CD14-positive monocyte (primary cell): Measurements from ENCODE around the gene APC. TPM values are rescaled to one million over a fixed set of nuclear protein-coding genes. Genes with fewer than 3 reads are reported as not detected.
A peak's percentile ranks its signal among the peaks of the same experiment; 100 is the strongest.

Source experiments
- DNase-seq, 3 donors: peaks; one replicate each; pipeline ENCODE4 v3.0.0-alpha.2; 2011 to 2022
- H2AFZ ChIP-seq: 2 replicates; pipeline ENCODE4 v1.6.0; 2012; ENCODE audit warnings: mild to moderate bottlenecking, low read depth, low read length, inconsistent platforms; ENCODE audit not compliant: insufficient read depth, poor library complexity, severe bottlenecking
- H3K27ac ChIP-seq, 2 donors: 1 replicate in 1 of 2; 2 replicates in 1 of 2; pipeline ENCODE4 v1.5.1; 2012 to 2013; ENCODE audit warnings: low read length in 2 of 2, control low read depth in 1 of 2, inconsistent platforms in 1 of 2, low read depth in 1 of 2, mild to moderate bottlenecking in 1 of 2
- H3K27me3 ChIP-seq, 2 donors: one replicate each; pipeline versions ENCODE4 v1.6.0 to v1.6.1; 2011 to 2013; ENCODE audit warnings: low read length in 2 of 2; ENCODE audit not compliant: control insufficient read depth in 2 of 2, insufficient read depth in 2 of 2
- H3K36me3 ChIP-seq, 2 donors: replicated peaks in 1 of 2; 1 replicate in 1 of 2; 2 replicates in 1 of 2; pipeline versions ENCODE4 v1.5.1 to v1.6.1; 2012 to 2013; ENCODE audit warnings: low read length in 2 of 2, control low read depth in 1 of 2, inconsistent platforms in 1 of 2, mild to moderate bottlenecking in 1 of 2; ENCODE audit not compliant: insufficient read depth in 2 of 2, control insufficient read depth in 1 of 2
- H3K4me1 ChIP-seq, 2 donors: 1 replicate in 1 of 2; 2 replicates in 1 of 2; pipeline versions ENCODE4 v1.5.1 to v1.6.1; 2012 to 2013; ENCODE audit warnings: low read length in 2 of 2, control low read depth in 1 of 2, inconsistent platforms in 1 of 2, mild to moderate bottlenecking in 1 of 2, moderate library complexity in 1 of 2; ENCODE audit not compliant: insufficient read depth in 2 of 2, control insufficient read depth in 1 of 2
- H3K4me2 ChIP-seq: replicated peaks from 2 replicates; pipeline ENCODE3; 2012; ENCODE audit warnings: low read length, moderate library complexity, mild to moderate bottlenecking; ENCODE audit not compliant: poor library complexity, severe bottlenecking; ENCODE audit errors: extremely low read depth
- H3K4me3 ChIP-seq, 3 experiments: fragments of 200-600 bp in 1 of 3; sonication (generic) in 1 of 3; replicated peaks in 1 of 3; 1 replicate in 2 of 3; 2 replicates in 1 of 3; pipeline ENCODE4 v1.5.1; 2011 to 2013; ENCODE audit warnings: low read length in 3 of 3, mild to moderate bottlenecking in 3 of 3, control low read depth in 2 of 3, low read depth in 2 of 3, inconsistent platforms in 1 of 3, moderate library complexity in 1 of 3
- H3K79me2 ChIP-seq: 2 replicates; pipeline ENCODE4 v1.6.0; 2012; ENCODE audit warnings: mild to moderate bottlenecking, control low read depth, inconsistent platforms, low read length, moderate library complexity; ENCODE audit not compliant: insufficient read depth
- H3K9ac ChIP-seq: 2 replicates; pipeline ENCODE4 v1.6.0; 2017; ENCODE audit warnings: low read length, mild to moderate bottlenecking; ENCODE audit not compliant: insufficient read depth, poor library complexity, severe bottlenecking
- H3K9me3 ChIP-seq, 2 donors: replicated peaks in 1 of 2; 1 replicate in 1 of 2; 2 replicates in 1 of 2; pipeline versions ENCODE4 v1.5.1 to v1.6.1; 2012 to 2013; ENCODE audit warnings: low read length in 2 of 2, control low read depth in 1 of 2; ENCODE audit not compliant: control insufficient read depth in 1 of 2, insufficient read depth in 1 of 2
- H4K20me1 ChIP-seq: 2 replicates; pipeline ENCODE4 v1.6.0; 2012; ENCODE audit warnings: mild to moderate bottlenecking, low read length, control low read depth, moderate library complexity; ENCODE audit not compliant: insufficient read depth
- H3K27ac Mint-ChIP-seq, 7 donors: one replicate each; pipeline ENCODE4 v1.8.0; 2020; ENCODE audit warnings: mild to moderate bottlenecking in 7 of 7, mixed read lengths in 7 of 7, moderate library complexity in 6 of 7, inconsistent platforms in 2 of 7
- H3K27me3 Mint-ChIP-seq, 3 donors: one replicate each; pipeline ENCODE4 v1.8.0; 2021 to 2022; ENCODE audit warnings: low read depth in 3 of 3, mild to moderate bottlenecking in 3 of 3, mixed read lengths in 3 of 3, moderate library complexity in 3 of 3, inconsistent platforms in 1 of 3
- H3K36me3 Mint-ChIP-seq, 2 donors: one replicate each; pipeline ENCODE4 v1.8.0; 2020; ENCODE audit warnings: mixed read lengths in 2 of 2, inconsistent platforms in 1 of 2, mild to moderate bottlenecking in 1 of 2
- H3K4me1 Mint-ChIP-seq: one replicate; pipeline ENCODE4 v1.8.0; 2020; ENCODE audit warnings: mild to moderate bottlenecking, mixed read lengths
- H3K4me3 Mint-ChIP-seq, 2 donors: one replicate each; pipeline ENCODE4 v1.8.0; 2020; ENCODE audit warnings: mild to moderate bottlenecking in 2 of 2, mixed read lengths in 2 of 2, moderate library complexity in 1 of 2
- H3K9me3 Mint-ChIP-seq, 7 donors: one replicate each; pipeline ENCODE4 v1.8.0; 2020 to 2022; ENCODE audit warnings: mixed read lengths in 7 of 7, mild to moderate bottlenecking in 6 of 7, moderate library complexity in 6 of 7, inconsistent platforms in 2 of 7
- WGBS: methylation state at CpG from one replicate; pipeline ENCODE4 v1.1.5; 2013; ENCODE audit warnings: missing lambda C conversion rate; ENCODE audit not compliant: insufficient coverage; 5-methylcytosine and 5-hydroxymethylcytosine counted together
- intact Hi-C, 2 donors: fragments of 100-400 bp; cut with micrococcal nuclease; formaldehyde crosslinking; loops; one replicate each; pipeline versions ENCODE4 v1.15.0 to v1.15.1; 2023
- polyA plus RNA-seq, 3 donors: library from polyadenylated mRNA; depleted of rRNA in 1 of 3; unstranded in 2 of 3; stranded (reverse) in 1 of 3; fragments of 300-500 nt in 2 of 3; fragments of >200 nt in 1 of 3; fragmentation: Illumina TruSeq in 2 of 3; gene quantifications; 1 replicate in 2 of 3; 2 replicates in 1 of 3; pipeline ENCODE4 v1.2.3, GENCODE V29; 2012 to 2021
- TF ChIP-seq, protein P1 (sequence below): fragments of 200-600 bp; IDR thresholded peaks from one replicate; pipeline ENCODE4 v1.8.0; 2022; ENCODE audit warnings: antibody characterized with exemption, mild to moderate bottlenecking

The APC gene
- polyA plus RNA-seq, 3 donors: 6.5 to 13.6 (median 9.0) TPM

DNA sequence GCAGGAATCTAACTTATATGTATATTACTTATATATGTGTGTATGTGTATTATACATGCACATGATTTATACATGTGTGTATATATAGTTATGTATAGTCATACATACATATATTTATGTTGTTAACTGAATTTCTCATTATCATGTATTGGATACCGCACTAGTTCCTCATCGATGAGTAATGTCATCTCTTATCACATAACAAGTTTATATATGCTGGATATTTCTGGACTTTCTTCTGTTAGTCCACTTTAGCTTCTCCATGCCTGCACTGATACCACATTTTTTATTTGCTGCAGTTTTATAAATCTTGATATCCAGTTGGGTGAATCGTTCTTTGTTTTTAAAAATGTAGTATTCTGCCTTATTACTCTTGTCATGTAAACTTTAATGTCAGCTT is 50.2 kb downstream of the APC start:
- no peaks in the 10 kb centered on the region for H3K9me3 Mint-ChIP-seq
- no peak overlapping the region for H3K4me3 Mint-ChIP-seq
- no peak for DNase-seq
- WGBS: no CpG with 5 or more reads among the region's 3 CpGs
- Histone ChIP-seq H3K4me3 (no peak overlapping the region), H3K27ac (no peak overlapping the region), H3K36me3 (peaks cover 43 to 92% of the 10 kb centered on the region in 2 donors), H3K9ac (no peak overlapping the region), H3K27me3 (no peaks in the 10 kb centered on the region), H2AFZ (no peak overlapping the region), H3K9me3 (no peaks in the 10 kb centered on the region), H3K4me2 (no peak overlapping the region), H3K79me2 (no peaks in the 10 kb centered on the region), H4K20me1 (no peaks in the 10 kb centered on the region), H3K4me1 (no peaks in the 10 kb centered on the region)
- intact Hi-C loops: no loop called here
- peaks cover 40 to 55% of the 10 kb centered on the region in 2 donors for H3K36me3 Mint-ChIP-seq
- no peaks in the 10 kb centered on the region for H3K27me3 Mint-ChIP-seq
- TF ChIP-seq, protein P1, sequence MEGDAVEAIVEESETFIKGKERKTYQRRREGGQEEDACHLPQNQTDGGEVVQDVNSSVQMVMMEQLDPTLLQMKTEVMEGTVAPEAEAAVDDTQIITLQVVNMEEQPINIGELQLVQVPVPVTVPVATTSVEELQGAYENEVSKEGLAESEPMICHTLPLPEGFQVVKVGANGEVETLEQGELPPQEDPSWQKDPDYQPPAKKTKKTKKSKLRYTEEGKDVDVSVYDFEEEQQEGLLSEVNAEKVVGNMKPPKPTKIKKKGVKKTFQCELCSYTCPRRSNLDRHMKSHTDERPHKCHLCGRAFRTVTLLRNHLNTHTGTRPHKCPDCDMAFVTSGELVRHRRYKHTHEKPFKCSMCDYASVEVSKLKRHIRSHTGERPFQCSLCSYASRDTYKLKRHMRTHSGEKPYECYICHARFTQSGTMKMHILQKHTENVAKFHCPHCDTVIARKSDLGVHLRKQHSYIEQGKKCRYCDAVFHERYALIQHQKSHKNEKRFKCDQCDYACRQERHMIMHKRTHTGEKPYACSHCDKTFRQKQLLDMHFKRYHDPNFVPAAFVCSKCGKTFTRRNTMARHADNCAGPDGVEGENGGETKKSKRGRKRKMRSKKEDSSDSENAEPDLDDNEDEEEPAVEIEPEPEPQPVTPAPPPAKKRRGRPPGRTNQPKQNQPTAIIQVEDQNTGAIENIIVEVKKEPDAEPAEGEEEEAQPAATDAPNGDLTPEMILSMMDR: no peak
- no peak overlapping the region for H3K27ac Mint-ChIP-seq
- H3K4me1 Mint-ChIP-seq: no peaks in the 10 kb centered on the region

DNA sequence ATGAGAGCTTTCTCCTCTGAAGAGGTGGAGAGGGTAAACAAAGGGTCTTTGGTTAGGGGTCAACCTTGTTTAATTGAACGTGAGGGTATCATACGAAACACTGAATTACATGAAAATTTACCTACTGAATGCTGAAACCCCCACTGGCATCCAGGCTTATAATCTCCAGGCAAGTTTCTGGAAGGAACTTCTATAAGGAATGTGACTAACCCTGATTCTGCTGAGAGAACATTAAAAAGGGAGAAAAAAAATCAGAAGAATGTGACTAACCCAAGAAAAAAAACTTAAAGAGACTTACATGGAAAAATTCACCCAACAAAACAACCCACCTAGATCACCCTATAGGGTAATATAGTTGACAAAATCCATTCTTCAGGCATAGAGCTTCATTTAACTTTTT is 55.5 kb downstream of the APC start:
- no peak overlapping the region for H3K4me3 Mint-ChIP-seq
- TF ChIP-seq, protein P1: no peak
- no CpG with 5 or more reads among the region's 2 CpGs for WGBS
- H3K9me3 Mint-ChIP-seq: no peaks in the 10 kb centered on the region
- H3K36me3 ChIP-seq: peaks cover 58 to 95% of the 10 kb centered on the region in 2 donors
- H3K27me3 Mint-ChIP-seq: no peaks in the 10 kb centered on the region
- no peaks in the 10 kb centered on the region for H3K27me3 ChIP-seq
- no peak overlapping the region for H2AFZ ChIP-seq
- no peaks in the 10 kb centered on the region for H3K79me2 ChIP-seq
- no peak overlapping the region for H3K4me3 ChIP-seq
- intact Hi-C loops: no loop called here
- H3K27ac Mint-ChIP-seq: peak overlapping the region in 1 of 7 donors; percentile 9
- H3K4me1 Mint-ChIP-seq: peaks cover 3% of the 10 kb centered on the region
- no peaks in the 10 kb centered on the region for H4K20me1 ChIP-seq
- no peaks in the 10 kb centered on the region for H3K4me1 ChIP-seq
- H3K27ac ChIP-seq: no peak overlapping the region
- H3K4me2 ChIP-seq: no peak overlapping the region
- no peaks in the 10 kb centered on the region for H3K9me3 ChIP-seq
- H3K36me3 Mint-ChIP-seq: peaks cover 59 to 67% of the 10 kb centered on the region in 2 donors
- DNase-seq: no peak
- H3K9ac ChIP-seq: no peak overlapping the region
